HG03457 (cell line): ENCODE results near the gene CCDC71L.

ENCODE experiments used
- ATAC-seq: cut with Tn5 transposase; IDR thresholded peaks from one replicate; pipeline ENCODE4 v1.9.1; 2021; ENCODE audit warnings: moderate number of reproducible peaks; ENCODE audit not compliant: unreplicated experiment

CCDC71L gene

DNA sequence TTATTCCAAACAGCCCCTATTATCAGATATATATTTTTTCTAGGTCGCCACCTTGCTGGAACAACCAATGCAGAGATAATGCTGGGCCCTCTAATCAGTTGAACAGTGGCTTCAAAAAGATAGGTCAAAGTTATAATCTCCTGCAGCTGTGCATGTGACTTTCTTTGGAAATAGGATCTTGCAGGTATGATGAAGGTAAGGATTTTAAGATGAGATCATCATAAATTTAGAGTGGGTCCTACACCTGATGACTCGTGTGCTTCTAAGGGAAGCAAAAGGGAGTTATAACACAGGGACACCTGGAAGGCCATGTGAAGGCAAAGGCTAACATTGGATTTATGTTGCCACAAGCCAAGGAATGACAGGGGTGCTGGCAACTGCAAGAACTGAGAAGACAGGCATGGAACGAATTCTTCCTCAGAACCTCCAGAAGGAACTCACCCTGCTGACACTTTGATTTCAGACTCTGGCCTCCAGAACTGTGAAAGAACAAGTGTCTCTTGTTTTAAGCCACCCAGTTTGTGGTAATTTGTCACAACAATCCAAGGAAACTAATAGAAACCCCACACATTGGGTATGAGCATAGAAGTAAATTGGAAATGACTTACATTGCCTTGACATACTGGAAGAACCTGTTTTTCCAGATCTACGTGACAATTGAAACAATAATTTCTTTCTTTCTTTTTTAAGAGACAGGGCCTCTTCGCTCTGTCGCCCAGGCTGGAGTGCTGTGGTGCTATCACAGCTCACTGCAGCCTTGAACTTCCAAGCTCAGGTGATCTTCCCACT, 34.4 kb downstream of the CCDC71L start:
- no peak for ATAC-seq

DNA sequence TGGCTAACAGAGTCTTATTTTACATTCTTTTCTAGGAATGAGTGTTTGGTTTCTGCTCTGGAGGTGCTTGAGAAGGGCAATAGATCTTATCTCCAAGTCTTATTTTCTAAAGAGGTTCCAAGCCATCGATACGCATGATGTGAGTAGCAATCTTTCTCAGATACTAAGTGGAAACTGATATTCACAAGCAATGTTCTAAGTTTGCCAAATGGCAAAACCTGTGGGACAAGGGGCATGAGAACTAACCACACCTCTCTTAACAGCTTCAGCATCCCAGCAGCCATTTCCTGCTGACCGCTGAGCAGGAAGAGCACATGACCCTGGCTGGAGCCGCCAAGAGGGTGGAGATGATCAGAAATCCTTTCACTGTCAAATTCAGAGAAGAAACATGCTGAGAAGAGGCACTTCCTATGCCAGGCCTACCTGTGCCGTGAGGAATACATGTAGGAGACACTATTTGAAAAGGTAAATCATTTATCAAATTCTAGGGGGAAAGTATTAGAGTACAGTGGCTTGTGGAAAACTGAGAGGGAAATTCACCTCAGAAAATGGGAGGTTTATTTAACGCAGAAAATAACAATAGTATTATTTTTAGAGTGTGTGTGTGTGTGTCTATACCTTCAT, 35.2 kb downstream of the CCDC71L start:
- ATAC-seq, result no peak

DNA sequence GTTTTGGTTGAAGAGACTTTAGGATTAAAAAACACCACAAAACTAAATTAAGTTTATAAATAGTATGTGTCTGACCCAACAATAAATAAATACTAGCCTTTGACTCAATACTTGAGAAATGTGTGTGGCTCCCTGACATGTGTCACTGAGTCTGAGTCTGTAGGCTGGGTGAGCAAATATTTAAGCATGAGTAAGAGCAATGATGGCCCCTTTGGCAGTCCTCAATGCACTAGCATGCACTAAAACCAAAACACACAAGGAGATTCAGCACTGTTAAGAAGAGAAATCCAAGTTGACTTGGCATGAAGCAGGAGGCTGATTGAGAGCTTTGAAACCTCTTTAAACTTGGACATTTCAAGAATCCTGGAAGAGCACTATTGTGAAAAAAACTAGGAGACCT, 37.1 kb downstream of the CCDC71L start:
- ATAC-seq, result no peak

DNA sequence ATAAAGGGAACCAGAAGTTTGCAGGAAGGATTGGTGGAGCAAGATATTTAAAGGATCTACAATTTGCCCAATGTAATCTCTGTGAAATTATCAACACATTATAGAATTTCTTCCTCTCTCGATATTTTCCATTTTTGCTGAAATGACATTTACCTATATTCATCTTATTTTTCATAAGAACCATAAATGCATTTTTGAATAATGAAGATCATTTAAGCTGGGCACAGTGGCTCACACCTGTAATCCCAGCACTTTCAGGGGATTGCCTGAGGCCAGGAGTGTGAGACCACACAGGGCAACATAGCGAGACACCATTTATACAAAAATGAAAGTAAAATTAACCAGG, 37.7 kb downstream of the CCDC71L start:
- no peak for ATAC-seq

DNA sequence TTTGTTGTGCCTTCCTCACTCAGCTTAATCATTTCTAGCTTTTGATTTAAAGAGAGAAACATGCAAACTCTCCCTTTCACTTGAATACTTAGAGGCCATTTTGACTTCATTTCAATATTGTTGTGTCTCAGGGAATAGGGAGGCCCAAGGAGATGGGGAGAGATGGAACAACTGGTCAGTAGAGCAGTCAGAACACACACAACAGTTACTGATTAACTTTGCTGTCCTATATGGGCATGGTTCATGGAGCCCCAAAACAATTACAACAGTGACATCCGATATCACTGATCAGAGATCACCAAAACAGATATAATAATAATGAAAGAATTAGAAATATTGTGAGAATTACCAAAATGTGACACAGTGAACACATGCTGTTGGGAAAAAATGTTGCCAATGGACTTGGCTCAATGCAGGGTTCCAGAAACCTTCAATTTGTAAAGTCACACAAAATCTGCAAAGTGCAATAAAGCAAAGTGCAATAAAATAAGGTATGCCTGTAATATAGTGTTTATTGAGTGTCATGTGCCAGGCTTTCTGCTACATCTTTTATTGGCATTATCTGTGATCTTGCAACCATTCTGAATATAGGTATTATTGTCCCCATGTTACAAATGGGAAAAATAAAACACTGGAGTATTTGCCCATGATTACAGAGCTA, 38.2 kb downstream of the CCDC71L start:
- no peak for ATAC-seq

DNA sequence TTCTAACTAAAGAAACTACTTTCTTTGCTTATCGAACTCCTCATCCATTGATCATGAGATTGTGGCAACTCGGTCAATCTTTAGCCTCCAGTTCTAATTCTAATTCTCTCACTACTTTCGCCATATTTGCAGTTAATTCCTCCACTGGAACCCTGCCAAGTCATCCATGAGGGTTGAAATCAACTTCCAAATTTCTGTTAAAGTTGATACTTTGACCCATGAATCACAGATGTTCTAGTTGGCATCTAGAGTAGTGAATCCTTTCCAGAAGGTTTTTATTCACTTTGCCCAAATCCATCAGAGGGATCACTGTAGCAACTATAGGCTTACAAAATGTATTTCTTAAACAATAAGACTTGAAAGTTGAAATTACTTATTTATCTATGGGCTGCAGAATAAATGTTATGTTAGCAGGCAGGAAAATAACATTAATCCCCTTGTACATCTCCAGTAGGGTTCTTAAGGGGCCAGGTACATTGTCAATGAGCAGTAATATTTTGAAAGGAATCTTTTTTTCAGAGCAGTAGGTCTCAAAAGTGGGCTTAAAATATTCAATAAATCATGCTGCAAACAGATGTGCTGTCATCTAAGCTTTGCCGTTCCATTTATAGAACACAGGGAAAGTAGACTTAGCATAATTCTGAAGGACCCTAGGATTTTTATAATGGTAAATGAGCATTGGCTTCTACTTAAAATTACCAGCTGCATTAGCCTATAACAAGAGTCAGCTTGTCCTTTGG, 39.4 kb downstream of the CCDC71L start:
- ATAC-seq, result no peak

DNA sequence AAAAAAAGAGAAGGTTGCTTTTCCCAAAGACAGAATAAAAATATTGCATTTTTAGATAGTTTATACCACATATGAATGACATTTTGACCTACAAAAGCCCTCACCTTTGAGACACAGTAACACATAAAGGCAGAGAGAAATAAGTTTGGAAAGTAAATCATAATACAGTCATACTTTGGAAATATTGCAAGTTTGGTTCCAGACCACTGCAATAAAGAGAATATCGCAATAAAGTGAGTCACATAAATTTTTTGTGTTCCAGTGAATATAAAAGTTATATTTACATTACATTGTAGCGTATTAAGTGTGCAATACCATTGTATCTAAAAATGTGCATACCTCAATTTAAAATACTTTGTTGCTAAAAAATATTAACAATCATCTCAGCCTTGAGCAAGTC, 40.3 kb downstream of the CCDC71L start:
- ATAC-seq, result no peak

DNA sequence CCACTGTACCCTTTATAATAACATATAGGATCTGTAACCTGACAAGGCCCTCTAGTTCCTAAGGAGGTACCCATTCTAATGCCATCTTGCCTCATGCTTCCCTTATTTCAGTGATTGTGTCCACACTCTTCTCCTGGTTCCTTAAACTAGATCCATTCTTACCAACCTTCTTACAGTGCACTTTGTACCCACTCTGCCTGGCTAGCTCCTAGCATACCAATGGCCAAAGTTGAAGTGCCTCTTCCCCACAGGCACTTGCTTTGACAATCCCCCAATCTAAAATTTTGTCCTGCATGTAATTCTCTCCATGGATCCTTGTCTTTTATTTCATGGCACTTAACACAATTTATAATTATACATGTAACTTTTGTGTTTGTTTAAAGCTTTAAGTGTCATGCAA, 40.9 kb downstream of the CCDC71L start:
- no peak for ATAC-seq

DNA sequence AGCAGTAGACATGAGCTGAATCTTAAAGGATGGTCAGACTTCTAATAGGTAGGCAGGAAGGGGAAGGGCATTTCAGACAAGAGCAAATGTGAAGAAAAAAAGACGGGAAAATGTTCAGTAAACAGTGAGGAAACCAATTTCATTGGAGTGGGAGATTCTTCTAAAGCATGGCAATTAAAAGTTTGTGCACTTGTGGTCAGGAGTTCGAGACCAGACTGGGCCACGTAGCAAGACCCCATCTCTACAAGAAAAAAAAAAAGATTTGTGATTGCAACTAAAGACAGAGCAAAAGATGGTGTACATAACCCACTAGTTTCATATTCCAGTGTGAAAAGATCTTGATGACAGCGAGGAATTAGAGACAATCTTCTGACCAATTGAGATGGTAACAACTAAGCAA, 41.7 kb downstream of the CCDC71L start:
- ATAC-seq, result no peak

DNA sequence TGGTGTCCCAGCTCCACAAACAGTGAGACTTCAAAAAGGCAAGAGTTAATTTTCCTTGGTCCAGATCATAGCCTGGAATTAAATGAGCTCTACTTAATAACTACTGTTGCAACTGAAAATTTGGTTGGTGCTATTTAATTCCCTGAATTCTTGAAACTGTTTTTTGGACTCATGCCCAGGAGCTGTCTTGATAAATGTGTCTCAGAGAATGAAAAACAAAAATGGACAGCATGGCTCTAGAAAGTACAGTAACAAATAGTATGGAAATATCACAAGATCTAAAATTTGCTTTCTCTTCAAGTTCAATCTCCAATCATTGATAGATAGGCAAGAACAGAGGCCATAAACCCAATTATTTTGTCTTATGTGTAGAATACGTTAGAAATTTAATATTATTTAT, 42.5 kb downstream of the CCDC71L start:
- ATAC-seq, result no peak

DNA sequence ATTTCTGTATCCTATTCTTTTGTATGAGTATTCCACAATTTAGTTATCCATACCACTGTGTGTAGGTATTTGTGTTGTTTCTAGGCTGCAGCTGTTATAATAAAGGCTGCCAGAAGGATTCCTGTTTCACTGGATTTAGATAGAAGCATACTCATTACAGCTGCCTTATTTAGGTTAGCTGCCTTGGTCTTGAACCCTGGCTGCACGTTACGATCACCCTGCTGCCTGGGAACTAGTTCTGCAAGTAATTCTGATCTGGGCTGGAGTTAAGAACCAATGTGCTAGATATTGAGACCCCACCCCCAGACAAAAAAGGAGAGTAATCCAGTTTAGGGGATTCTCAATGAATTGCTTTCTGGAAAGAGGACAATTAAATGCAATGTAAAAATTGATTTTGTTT, 43.1 kb downstream of the CCDC71L start:
- no peak for ATAC-seq

DNA sequence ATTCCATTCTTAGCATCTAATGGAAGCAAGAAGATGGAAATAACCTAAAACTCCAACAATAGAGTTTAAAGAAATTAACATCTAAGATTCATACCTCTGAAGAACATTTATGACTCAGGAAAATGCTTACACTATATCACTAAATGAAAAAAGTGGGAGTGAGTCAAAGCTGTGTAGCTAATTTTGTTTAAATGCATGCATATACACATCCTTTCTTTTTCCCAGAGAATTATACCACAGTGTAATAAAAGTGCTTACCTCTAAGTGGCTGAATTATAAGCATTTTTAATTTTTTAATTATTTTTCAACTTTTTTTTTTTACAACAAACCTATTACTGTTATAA, 44.3 kb downstream of the CCDC71L start:
- ATAC-seq, result no peak

DNA sequence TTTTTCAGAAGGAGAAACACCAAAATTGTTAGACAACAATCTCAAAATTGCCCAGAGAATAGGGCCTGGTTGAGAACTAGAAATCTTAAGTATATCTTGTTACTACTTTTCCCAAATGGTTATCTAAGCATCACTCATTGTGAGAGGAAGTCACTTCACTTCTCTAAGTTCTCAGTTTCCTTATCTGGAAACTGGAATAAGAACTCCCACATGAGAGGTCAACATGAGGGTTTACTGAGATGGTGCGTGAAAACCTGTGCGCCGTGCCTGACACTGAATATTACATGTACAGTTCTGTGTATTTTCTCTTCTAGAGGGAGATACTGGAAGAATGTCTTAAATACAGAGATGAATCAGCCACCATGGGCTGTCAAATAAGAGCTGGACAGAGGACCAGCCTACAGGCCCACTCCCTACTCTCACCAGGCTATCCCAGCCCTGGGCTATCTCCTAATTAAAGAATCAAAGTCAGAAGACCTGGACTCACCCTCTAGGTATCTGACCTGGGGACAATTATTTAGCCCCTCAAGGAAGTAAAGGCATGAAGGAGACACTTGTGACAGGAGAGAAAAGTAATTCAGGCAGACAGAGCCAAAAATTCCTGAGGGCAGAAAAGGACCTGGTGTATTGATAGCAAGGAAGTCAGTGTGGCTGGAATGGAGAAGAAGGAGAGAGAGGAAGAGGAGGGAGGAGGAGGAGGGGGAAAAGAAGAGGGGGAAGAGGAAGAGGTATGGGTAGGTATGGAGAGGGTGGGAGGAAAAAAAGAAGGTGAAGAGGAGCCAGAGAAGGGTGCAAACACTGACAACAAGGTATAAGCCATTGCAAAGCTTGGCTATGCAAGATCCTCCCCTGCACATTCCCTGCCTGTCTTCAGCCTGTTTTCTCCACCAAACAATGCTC, 44.9 kb downstream of the CCDC71L start:
- ATAC-seq, result no peak

DNA sequence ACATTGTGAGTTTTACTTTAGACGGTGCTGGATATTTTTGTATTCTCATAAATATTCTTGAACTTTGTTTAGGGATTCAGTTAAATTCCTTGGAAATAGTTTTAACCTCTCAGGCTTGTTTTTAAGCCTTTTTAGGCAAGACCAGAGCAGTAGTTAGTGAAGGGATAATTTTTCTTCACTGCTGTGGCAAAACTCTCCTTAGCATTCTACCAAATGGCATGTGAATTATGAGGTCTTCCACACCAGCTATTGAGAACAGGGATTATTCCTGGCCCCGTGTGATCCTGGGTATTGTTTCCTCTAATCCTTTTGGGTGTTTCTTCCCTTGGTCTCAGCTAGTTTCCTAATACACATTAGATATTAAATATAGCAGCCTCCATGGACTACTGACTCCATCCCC, 46.2 kb downstream of the CCDC71L start:
- ATAC-seq, result no peak

DNA sequence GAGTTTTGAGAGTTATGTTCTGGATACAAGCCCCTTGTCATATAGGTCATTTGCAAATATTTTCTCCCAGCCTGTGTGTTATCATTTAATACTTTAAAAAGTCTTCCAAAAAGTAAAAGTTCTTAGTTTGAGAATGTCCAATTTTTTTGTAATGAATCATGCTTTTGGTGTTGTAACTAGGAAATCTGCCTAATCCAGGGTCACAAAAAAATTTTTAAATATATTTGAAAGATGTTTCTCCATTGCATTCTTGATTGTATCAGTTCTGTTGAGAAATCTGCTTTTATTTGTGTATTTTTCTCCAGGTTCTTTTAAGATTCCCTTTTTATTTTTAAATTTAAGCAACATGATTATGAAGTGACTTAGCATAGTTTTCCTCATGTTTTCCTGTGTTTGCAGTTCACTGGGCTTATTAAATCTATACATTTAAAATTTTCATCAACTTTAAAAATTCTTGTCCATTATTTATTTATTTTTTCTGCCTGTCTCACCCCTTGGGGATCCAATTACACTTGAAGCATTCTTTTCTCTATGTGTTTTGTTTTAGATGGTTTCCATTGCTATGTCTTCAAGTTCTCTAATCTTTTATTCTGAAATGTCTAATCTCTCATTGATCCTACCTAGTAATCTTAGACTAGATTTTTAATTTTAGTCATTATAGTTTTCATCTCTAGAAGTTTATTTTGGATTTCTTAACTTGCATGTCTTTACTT, 47.0 kb downstream of the CCDC71L start:
- no peak for ATAC-seq

DNA sequence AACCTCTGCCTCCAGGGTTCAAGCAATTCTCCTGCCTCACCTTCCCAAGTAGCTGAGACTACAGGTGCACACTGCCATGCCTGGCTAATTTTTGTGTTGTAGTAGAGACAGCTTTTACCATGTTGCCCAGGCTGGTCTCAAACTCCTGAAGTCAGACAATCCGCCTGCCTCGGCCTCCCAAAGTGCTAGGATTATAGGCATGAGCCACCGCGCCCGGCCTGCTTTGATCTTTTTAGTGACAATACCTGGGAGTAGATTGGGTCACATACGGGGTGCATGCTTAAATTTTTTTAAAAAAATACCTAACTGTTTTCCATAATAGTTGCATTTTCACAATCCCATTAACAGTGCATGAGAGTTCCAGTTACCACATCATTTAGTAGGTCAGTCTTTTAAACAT, 47.7 kb downstream of the CCDC71L start:
- no peak for ATAC-seq

DNA sequence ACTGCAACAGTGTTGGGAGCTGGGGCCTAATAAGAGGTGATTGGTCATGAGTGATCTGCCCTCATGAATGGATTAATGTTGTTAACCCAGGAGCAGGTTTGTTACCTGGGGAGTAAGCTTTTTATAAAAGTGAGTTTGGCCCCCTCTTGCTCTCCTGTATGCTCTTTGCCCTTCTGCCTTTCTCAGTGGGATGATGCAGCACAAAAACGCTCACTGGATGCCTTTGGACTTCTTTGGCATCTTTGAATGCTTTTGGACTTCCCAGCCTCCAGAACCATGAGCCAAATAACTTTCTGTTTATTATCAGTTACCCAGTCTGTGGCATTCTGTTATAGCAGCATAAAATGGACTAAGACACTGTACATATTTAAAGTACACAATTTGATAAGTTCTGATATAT, 48.5 kb downstream of the CCDC71L start:
- ATAC-seq, result no peak

DNA sequence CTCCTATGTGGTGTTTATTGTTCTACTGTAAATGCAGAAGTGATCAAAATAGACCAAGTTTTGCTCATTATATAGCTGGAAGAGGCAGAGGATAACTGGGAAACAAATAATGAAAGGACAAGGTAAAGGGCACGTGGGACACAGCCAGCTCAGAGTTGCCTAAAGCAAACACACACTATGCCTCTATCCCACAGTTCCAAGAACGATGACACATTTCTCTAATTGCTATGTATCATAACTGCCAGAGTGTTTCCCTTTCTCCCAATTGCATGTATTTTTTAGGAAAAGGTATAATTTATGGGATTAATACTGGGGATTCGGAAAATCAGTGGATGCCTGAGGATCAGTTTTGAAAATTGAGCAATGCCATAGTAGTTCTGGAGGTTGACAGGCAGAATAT, 49.0 kb downstream of the CCDC71L start:
- no peak for ATAC-seq

DNA sequence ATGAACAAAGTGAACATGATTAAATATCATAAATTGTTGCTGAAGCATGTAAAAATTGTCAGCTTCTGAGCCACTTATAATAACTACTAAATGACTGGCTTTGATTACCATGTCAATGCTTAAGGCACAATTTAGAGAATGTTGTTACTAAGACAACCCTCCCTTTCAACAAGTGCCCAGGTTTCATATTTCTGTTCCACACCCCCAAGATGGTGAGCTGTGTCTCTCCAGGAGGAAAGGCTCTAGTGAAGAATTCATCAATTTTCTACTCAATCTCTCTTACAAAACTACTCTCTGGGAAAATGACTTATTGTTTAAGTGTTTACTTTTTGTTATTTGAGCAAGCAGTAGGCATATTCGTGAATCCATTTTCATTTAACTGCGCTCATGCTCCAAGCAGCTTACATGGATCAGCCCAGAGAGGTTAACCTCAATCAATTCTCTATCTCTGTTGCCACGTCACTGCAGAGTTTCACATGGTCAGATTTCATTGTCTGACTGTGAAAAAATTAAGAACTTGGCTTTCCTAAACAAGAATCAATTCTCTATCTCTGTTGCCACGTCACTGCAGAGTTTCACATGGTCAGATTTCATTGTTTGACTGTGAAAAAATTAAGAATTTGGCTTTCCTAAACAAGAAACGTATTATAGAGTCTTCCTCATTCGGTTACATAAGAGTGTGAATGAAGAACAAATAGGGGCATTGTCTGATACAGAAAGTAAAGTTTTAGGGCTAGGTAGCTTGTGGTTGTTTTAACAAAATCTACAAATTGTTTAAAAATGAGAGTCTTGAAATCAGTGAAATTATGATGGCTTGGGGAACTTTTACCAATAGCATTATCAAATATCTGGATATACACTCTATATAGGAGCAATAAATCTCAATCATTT, 49.7 kb downstream of the CCDC71L start:
- no peak for ATAC-seq
